B cell (primary cell): ENCODE results near the gene TOPBP1.

ENCODE experiments used
- CTCF ChIP-seq: fragments of 200-600 bp; IDR thresholded peaks from one replicate; pipeline ENCODE4 v1.8.0; 2022; ENCODE audit warnings: antibody characterized with exemption, mild to moderate bottlenecking
- EZH2 ChIP-seq: IDR thresholded peaks from 2 replicates; pipeline ENCODE4 v1.6.1; 2012; ENCODE audit warnings: borderline replicate concordance, low read depth, mild to moderate bottlenecking, moderate library complexity, low read length; ENCODE audit not compliant: insufficient read depth, poor library complexity, severe bottlenecking

- TF ChIP-seq CTCF (no peak), EZH2 (no peak)
Measured at GRCh38 chr3:133607816-133608215, 53.9 kb downstream of the TOPBP1 start.
